GM12878 (cell line): ENCODE data around the gene TGFBR1. TPM values are rescaled to one million over a fixed set of nuclear protein-coding genes. Genes with fewer than 3 reads are reported as not detected.

ENCODE experiments used
- ATAC-seq: fragments of 200-7000 bp; cut with Tn5 transposase; 3 replicates; pipeline ENCODE4 v1.9.1; 2020; ENCODE audit warnings: mild to moderate bottlenecking, moderate library complexity
- BruUV-seq: library from RNA; stranded (reverse); fragments of 400-500 nt; replicated peaks from 2 replicates; lab custom pipeline; 2021; lab: Mats Ljungman, UMichigan
- CTCF ChIA-PET: fragments of 300-600 bp; sonication (Branson Sonifier 250); formaldehyde crosslinking; extraction: SDS; loops from one replicate; lab custom pipeline; 2021; ENCODE audit warnings: inconsistent platforms; lab: Yijun Ruan, JAX
- POLR2A ChIA-PET: fragments of 350-600 bp; formaldehyde crosslinking; extraction: SDS; loops from one replicate; lab custom pipeline; 2021; ENCODE audit warnings: inconsistent platforms; lab: Charles Lee
- RAD21 ChIA-PET: fragments of 300-600 bp; sonication (Branson Sonifier 250); formaldehyde crosslinking; loops from one replicate; lab custom pipeline; 2023; ENCODE audit warnings: antibody characterized with exemption; ENCODE audit not compliant: unreplicated experiment; lab: Charles Lee
- SMC1A ChIA-PET: fragments of 300-600 bp; sonication (Branson Sonifier 250); formaldehyde crosslinking; loops from one replicate; lab custom pipeline; 2023; ENCODE audit not compliant: unreplicated experiment, uncharacterized antibody; lab: Charles Lee
- DNase-seq: peaks from one replicate; pipeline ENCODE4 v3.0.0-alpha.2; 2011; ENCODE audit warnings: low read depth, low spot score
- FAIRE-seq: peaks from 3 replicates; lab custom pipeline; 2011; peaks lifted over from hg19 to GRCh38; lab: Jason Lieb, UNC
- H2AFZ ChIP-seq: 2 replicates; pipeline ENCODE4 v1.6.0; 2011; ENCODE audit warnings: low read depth, low read length, control low read depth; ENCODE audit not compliant: control insufficient read depth
- H3K27ac ChIP-seq: 2 replicates; pipeline ENCODE4 v1.5.1; 2011; ENCODE audit warnings: control low read depth; ENCODE audit not compliant: control insufficient read depth, insufficient read depth
- H3K27me3 ChIP-seq, 2 experiments: replicated peaks in 1 of 2; 2 replicates each; pipeline versions ENCODE4 v1.6.0 to v1.6.1; 2011; ENCODE audit warnings: low read length in 1 of 2; ENCODE audit not compliant: control insufficient read depth in 2 of 2, insufficient read depth in 2 of 2
- H3K36me3 ChIP-seq, 2 experiments: 2 replicates each; pipeline ENCODE4 v1.5.1; 2011; ENCODE audit warnings: low read length in 1 of 2; ENCODE audit not compliant: control insufficient read depth in 2 of 2, insufficient read depth in 2 of 2
- H3K4me1 ChIP-seq: 2 replicates; pipeline ENCODE4 v1.6.1; 2011; ENCODE audit warnings: mild to moderate bottlenecking, low read length, moderate library complexity, mixed read lengths; ENCODE audit not compliant: control insufficient read depth, insufficient read depth
- H3K4me2 ChIP-seq: 2 replicates; pipeline ENCODE4 v1.6.0; 2011; ENCODE audit warnings: control low read depth; ENCODE audit not compliant: control insufficient read depth, insufficient read depth
- H3K4me3 ChIP-seq: fragments of 200-600 bp; sonication (generic); 2 replicates; pipeline ENCODE4 v1.5.1; 2016
- H3K79me2 ChIP-seq: 2 replicates; pipeline ENCODE4 v1.6.0; 2011; ENCODE audit warnings: low read length; ENCODE audit not compliant: control insufficient read depth, insufficient read depth
- H3K9ac ChIP-seq: 2 replicates; pipeline ENCODE4 v1.8.0; 2011; ENCODE audit warnings: low read length, control low read depth, mixed read lengths; ENCODE audit not compliant: control insufficient read depth, insufficient read depth
- H3K9me3 ChIP-seq: replicated peaks from 3 replicates; pipeline ENCODE4 v1.5.1; 2011; ENCODE audit warnings: mild to moderate bottlenecking, low read length; ENCODE audit not compliant: control insufficient read depth, insufficient read depth
- H4K20me1 ChIP-seq: 2 replicates; pipeline ENCODE4 v1.6.0; 2011; ENCODE audit not compliant: control insufficient read depth, insufficient read depth
- HCFC1 ChIP-seq: fragments of 150-350 bp; IDR thresholded peaks from 2 replicates; pipeline ENCODE4 v1.6.1; 2014; ENCODE audit warnings: low read length
- KDM1A ChIP-seq: fragments of 200-600 bp; sonication (generic); IDR thresholded peaks from 2 replicates; pipeline ENCODE4 v1.6.1; 2016; ENCODE audit warnings: borderline replicate concordance
- POLR2AphosphoS2 ChIP-seq: IDR thresholded peaks from 2 replicates; pipeline ENCODE4 v1.6.1; 2011; ENCODE audit warnings: low read depth, mild to moderate bottlenecking, low read length, improper control_type of control experiment, moderate library complexity
- SUPT20H ChIP-seq: IDR thresholded peaks from 2 replicates; pipeline ENCODE4 v1.6.1; 2011; ENCODE audit warnings: low read depth, mild to moderate bottlenecking, low read length, moderate library complexity, borderline replicate concordance; ENCODE audit not compliant: control insufficient read depth
- ZZZ3 ChIP-seq: IDR thresholded peaks from 2 replicates; pipeline ENCODE4 v1.6.1; 2011; ENCODE audit warnings: low read depth; ENCODE audit not compliant: control insufficient read depth, insufficient read length
- WGBS: methylation state at CpG from one replicate; pipeline ENCODE4 v1.1.6; 2016; ENCODE audit warnings: low lambda C conversion rate; ENCODE audit not compliant: insufficient replicate concordance, insufficient coverage; ENCODE audit errors: missing lambda C conversion rate; 5-methylcytosine and 5-hydroxymethylcytosine counted together
- in situ Hi-C: fragments of 300-500 bp; cut with MboI; formaldehyde crosslinking; loops from 9 replicates; pipeline ENCODE4 v1.14.3; 2018; ENCODE audit warnings: mixed read lengths
- intact Hi-C: fragments of 100-400 bp; cut with micrococcal nuclease; formaldehyde crosslinking; loops from one replicate; pipeline ENCODE4 v1.14.2; 2022; ENCODE audit not compliant: unreplicated experiment
- polyA plus RNA-seq, 11 experiments: library from polyadenylated mRNA; depleted of rRNA in 4 of 11; unstranded in 6 of 11; stranded (reverse) in 5 of 11; fragments of >200 nt; fragmentation: Nextera tagmentation in 4 of 11; fragmentation: Illumina TruSeq in 1 of 11; extraction: Ambion mirVana in 4 of 11; extraction: Trizol in 1 of 11; gene quantifications; 1 replicate in 1 of 11; 2 replicates in 10 of 11; pipeline versions ENCODE4 v1.2.1 to v1.2.3, GENCODE V29; 2011 to 2016; ENCODE audit warnings: inconsistent platforms in 2 of 11, missing spikeins in 2 of 11, low read depth in 1 of 11
- total RNA-seq, 4 experiments: library from RNA; depleted of rRNA in 3 of 4; stranded (reverse); fragments of >200 nt in 3 of 4; fragmentation: Illumina TruSeq in 1 of 4; extraction: Trizol in 1 of 4; gene quantifications; 2 replicates each; pipeline versions ENCODE4 v1.2.1 to v1.2.3, GENCODE V29; 2013 to 2021
- TF ChIP-seq, protein P1 (sequence below): fragments of 450-650 bp; IDR thresholded peaks from 2 replicates; pipeline ENCODE4 v1.6.1; 2017; ENCODE audit warnings: antibody characterized with exemption, mild to moderate bottlenecking, moderate library complexity

The TGFBR1 gene
- total and polyA plus RNA-seq, 10 of the 15 experiments (the other 5 are each of a cell fraction or from before 2014, with no cell fraction given) = 2.9 to 27.2 (median 16.6) TPM

DNA sequence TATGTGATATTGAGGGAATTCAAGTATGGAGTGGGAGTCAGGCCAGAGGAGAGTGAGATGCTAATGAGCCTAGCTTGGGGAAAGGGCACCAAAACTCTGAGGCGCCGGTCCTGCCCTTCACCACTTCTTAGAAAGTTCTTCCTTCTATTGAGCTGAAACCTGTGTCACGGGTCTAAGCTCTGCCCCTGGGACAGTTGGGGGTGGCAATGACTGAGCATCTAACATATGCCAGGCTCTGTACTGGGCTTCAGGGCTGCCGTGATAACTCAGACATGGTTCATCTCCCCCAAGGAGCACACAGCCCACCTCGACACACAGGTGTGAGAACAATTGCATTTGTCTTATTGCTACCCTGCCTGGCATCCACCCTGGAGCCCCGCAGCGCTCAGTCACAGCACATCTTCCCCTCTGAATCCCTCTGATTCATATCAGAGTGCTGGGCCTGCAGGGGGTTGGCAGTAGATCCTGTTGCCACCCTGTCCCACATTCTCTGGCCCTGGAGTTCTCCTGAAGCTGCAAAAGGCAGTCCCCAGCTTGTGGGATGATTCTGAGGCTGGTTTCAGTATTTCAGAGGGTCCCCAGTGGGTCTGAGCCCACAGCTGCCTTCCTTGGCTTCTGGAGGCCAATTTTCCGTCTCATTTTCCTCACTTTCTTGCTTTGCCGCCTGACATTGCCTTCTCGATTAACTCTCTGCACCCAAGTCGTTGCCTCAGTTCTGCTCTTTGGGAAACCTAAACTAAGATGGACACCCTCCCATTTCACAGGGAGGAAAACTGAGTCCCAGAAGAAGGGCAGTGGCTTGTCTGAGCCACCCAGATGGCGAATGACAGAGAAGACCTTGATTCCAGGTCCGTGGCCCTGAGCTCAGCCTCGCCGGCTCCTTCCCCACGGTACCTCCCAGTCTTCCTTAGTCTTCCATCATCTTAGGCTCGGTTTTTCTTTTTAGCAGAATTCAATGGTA, 74.3 kb downstream of the TGFBR1 start:
- BruUV-seq = no TSS peak
- in situ Hi-C loops (no loop called here), intact Hi-C loops (no loop called here)
- RAD21 ChIA-PET = interaction anchor here (13.6 kb wide), 1 partner anchor 13 kb away, joined by 147 read pairs; no protein-coding TSS in a partner anchor
- WGBS = 82% methylated on average over 17 of the region's 17 CpGs
- no peak overlapping the region for H3K4me2 ChIP-seq
- DNase-seq = no peak
- H3K4me3 ChIP-seq = no peak overlapping the region
- no peak overlapping the region for H2AFZ ChIP-seq
- H3K79me2 ChIP-seq = no peaks in the 10 kb centered on the region
- no peaks in the 10 kb centered on the region for H3K9me3 ChIP-seq
- H3K4me1 ChIP-seq = peaks cover 50% of the 10 kb centered on the region
- FAIRE-seq = no peak
- H4K20me1 ChIP-seq = no peaks in the 10 kb centered on the region
- no peak for ATAC-seq
- SMC1A ChIA-PET = interaction anchor here (1.0 to 8.6 kb wide), 4 partner anchors 7 to 124 kb away, joined by 3 to 62 read pairs (median 32); no protein-coding TSS in a partner anchor
- POLR2A ChIA-PET = interaction anchor here (0.6 to 1.4 kb wide), 4 partner anchors 43 to 334 kb away, joined by 3 to 4 read pairs (median 4); partner anchors contain the start of genes ALG2 and SEC61B
- no peak overlapping the region for H3K27ac ChIP-seq
- no peak for TF ChIP-seq POLR2AphosphoS2
- TF ChIP-seq ZZZ3 = no peak
- TF ChIP-seq HCFC1 = no peak
- TF ChIP-seq KDM1A = no peak
- TF ChIP-seq, protein P1, sequence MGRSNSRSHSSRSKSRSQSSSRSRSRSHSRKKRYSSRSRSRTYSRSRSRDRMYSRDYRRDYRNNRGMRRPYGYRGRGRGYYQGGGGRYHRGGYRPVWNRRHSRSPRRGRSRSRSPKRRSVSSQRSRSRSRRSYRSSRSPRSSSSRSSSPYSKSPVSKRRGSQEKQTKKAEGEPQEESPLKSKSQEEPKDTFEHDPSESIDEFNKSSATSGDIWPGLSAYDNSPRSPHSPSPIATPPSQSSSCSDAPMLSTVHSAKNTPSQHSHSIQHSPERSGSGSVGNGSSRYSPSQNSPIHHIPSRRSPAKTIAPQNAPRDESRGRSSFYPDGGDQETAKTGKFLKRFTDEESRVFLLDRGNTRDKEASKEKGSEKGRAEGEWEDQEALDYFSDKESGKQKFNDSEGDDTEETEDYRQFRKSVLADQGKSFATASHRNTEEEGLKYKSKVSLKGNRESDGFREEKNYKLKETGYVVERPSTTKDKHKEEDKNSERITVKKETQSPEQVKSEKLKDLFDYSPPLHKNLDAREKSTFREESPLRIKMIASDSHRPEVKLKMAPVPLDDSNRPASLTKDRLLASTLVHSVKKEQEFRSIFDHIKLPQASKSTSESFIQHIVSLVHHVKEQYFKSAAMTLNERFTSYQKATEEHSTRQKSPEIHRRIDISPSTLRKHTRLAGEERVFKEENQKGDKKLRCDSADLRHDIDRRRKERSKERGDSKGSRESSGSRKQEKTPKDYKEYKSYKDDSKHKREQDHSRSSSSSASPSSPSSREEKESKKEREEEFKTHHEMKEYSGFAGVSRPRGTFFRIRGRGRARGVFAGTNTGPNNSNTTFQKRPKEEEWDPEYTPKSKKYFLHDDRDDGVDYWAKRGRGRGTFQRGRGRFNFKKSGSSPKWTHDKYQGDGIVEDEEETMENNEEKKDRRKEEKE = no peak
- no peak for TF ChIP-seq SUPT20H
- H3K9ac ChIP-seq = no peak overlapping the region
- no peaks in the 10 kb centered on the region for H3K36me3 ChIP-seq
- no peaks in the 10 kb centered on the region for H3K27me3 ChIP-seq
- CTCF ChIA-PET = interaction anchor here (0.6 to 8.5 kb wide), 8 partner anchors 7 to 330 kb away, joined by 3 to 75 read pairs (median 4); partner anchors contain the start of genes ALG2 and SEC61B
